Nephron progenitor cell (in vitro differentiated cells): ENCODE data around the gene TADA2B.

Experiments
- DNase-seq: peaks from one replicate; pipeline ENCODE4 v3.0.0; 2021
- H3K27ac Mint-ChIP-seq: 2 replicates; pipeline ENCODE4 v1.8.0; 2021; ENCODE audit warnings: mild to moderate bottlenecking, moderate library complexity, mixed read lengths
- H3K27me3 Mint-ChIP-seq: 2 replicates; pipeline ENCODE4 v1.8.0; 2021; ENCODE audit warnings: mild to moderate bottlenecking, low read depth, mixed read lengths; ENCODE audit not compliant: poor library complexity
- H3K36me3 Mint-ChIP-seq: 2 replicates; pipeline ENCODE4 v1.8.0; 2021; ENCODE audit warnings: low read depth, mixed read lengths
- H3K4me1 Mint-ChIP-seq: 2 replicates; pipeline ENCODE4 v1.8.0; 2021; ENCODE audit warnings: mixed read lengths
- H3K4me3 Mint-ChIP-seq: 2 replicates; pipeline ENCODE4 v1.8.0; 2021; ENCODE audit warnings: mild to moderate bottlenecking, moderate library complexity, mixed read lengths
- H3K9me3 Mint-ChIP-seq: 2 replicates; pipeline ENCODE4 v1.8.0; 2021; ENCODE audit warnings: mild to moderate bottlenecking, moderate library complexity, mixed read lengths
- CTCF ChIP-seq: fragments of 200-600 bp; sonication (generic); IDR thresholded peaks from 2 replicates; pipeline ENCODE4 v1.5.0; 2021; ENCODE audit warnings: antibody characterized with exemption

The TADA2B gene

GRCh38 chr4:7052313-7052712 lies 9.1 kb downstream of the TADA2B start:
- Mint-ChIP-seq H3K27me3 (no peaks in the 10 kb centered on the region), H3K36me3 (peaks cover 30% of the 10 kb centered on the region), H3K27ac (peak overlapping the region; percentile 39), H3K9me3 (no peaks in the 10 kb centered on the region), H3K4me1 (peaks cover 22% of the 10 kb centered on the region), H3K4me3 (no peak overlapping the region)
- no peak for TF ChIP-seq CTCF
- DNase-seq: no peak

- Mint-ChIP-seq H3K27me3 (no peaks in the 10 kb centered on the region), H3K36me3 (peaks cover 38% of the 10 kb centered on the region), H3K27ac (peak overlapping the region; percentile 39), H3K9me3 (no peaks in the 10 kb centered on the region), H3K4me1 (peaks cover 18% of the 10 kb centered on the region), H3K4me3 (no peak overlapping the region)
- DNase-seq: no peak
- no peak for TF ChIP-seq CTCF
Observed at GRCh38 chr4:7052923-7053715, 9.9 kb downstream of the TADA2B start.

DNA sequence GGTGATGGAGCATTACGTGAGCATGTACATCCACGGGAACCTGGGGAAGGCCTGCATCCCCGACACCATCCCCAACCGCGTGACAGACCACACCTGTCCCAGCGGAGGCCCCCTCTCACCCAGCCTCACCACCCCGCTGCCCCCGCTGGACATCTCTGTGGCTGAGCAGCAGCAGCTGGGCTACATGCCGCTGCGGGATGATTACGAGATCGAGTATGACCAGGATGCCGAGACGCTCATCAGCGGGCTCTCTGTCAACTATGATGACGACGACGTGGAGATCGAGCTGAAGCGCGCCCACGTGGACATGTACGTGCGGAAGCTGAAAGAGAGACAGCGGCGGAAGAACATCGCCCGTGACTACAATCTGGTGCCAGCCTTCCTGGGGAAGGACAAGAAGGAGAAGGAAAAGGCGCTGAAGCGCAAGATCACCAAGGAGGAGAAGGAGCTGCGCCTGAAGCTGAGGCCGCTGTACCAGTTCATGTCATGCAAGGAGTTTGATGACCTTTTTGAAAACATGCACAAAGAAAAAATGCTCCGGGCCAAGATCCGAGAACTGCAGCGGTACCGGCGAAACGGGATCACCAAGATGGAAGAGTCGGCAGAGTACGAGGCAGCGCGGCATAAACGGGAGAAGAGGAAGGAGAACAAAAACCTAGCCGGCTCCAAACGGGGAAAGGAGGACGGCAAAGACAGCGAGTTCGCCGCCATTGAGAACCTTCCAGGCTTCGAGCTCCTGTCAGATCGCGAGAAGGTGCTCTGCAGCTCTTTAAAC lies 11.1 kb downstream of the TADA2B start:
- H3K4me3 Mint-ChIP-seq: no peak overlapping the region

GRCh38 chr4:7055111-7055989 lies 12.2 kb downstream of the TADA2B start:
- TF ChIP-seq CTCF: no peak
- Mint-ChIP-seq H3K27me3 (no peaks in the 10 kb centered on the region), H3K9me3 (no peaks in the 10 kb centered on the region), H3K27ac (no peak overlapping the region), H3K4me3 (no peak overlapping the region), H3K4me1 (peaks cover 15% of the 10 kb centered on the region), H3K36me3 (peaks cover 44% of the 10 kb centered on the region)
- no peak for DNase-seq

More for the DNA sequence above, 11.1 kb downstream of the TADA2B start:
- DNase-seq: no peak
- no peak for TF ChIP-seq CTCF
- peak overlapping the region; percentile 1 for H3K27ac Mint-ChIP-seq
- no peaks in the 10 kb centered on the region for H3K27me3 Mint-ChIP-seq
- peaks cover 15% of the 10 kb centered on the region for H3K4me1 Mint-ChIP-seq
- H3K9me3 Mint-ChIP-seq: no peaks in the 10 kb centered on the region
- H3K36me3 Mint-ChIP-seq: peaks cover 44% of the 10 kb centered on the region

GRCh38 chr4:7055990-7056325 lies 12.8 kb downstream of the TADA2B start:
- peaks cover 47% of the 10 kb centered on the region for H3K36me3 Mint-ChIP-seq
- no peaks in the 10 kb centered on the region for H3K27me3 Mint-ChIP-seq
- peak overlapping the region; percentile 95 for H3K27ac Mint-ChIP-seq
- no peak for TF ChIP-seq CTCF
- peaks cover 11% of the 10 kb centered on the region for H3K4me1 Mint-ChIP-seq
- no peaks in the 10 kb centered on the region for H3K9me3 Mint-ChIP-seq
- DNase-seq: no peak
- H3K4me3 Mint-ChIP-seq: no peak overlapping the region
